ENCODE results near the gene STK11.

The STK11 gene

GRCh38 chr19:1272423-1273262, 67.1 kb downstream of the STK11 start:
- no peak for TF ChIP-seq CTCF (IDR thresholded peaks at IDR 0.05)

DNA sequence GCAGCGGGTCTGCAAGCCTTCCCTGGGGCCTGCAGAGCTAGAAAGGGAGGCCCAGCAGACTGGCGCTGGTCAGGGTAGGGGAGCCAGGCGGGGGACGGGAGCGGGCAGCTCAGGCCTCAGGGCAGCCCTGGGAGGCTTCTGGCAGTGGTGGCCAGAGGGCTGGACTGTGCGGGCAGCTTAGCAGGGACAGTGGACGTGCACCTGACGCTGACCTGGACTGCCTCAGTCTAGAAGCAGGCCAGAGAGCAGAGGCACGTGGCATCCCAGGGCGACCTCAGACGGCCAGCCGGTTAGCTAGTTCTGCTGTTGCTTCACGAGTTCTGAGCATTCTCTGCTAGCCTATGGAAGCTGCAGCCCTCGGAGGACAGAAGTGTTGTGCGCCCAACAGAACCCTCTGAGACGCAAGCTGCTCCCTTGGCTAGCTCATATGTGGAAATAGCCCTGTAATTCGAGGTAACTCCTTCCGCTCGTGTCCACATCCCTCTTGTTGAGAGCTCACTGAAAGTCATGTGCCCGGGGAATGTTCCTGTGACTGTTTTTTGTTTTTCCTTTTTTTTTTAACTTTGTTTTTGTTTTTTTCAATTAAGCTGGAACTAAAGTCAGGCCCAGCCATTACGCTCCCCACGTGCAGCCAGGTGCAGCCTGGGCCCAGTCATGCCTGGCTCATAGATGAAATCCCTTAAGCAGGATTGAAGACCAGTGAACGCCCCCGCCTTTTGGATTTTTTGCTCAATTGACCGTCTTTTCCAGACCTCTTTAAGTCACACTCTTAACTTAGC, 67.9 kb downstream of the STK11 start:
- TF ChIP-seq CTCF (IDR thresholded peaks at IDR 0.05): no peak

GRCh38 chr19:1274081-1274851, 68.7 kb downstream of the STK11 start:
- no peak for TF ChIP-seq CTCF (IDR thresholded peaks at IDR 0.05)

- no peak for TF ChIP-seq CTCF (IDR thresholded peaks at IDR 0.05)
These were observed 69.3 kb downstream of the STK11 start for GRCh38 chr19:1274852-1275259.

- TF ChIP-seq CTCF (IDR thresholded peaks at IDR 0.05): no peak
These were observed 69.8 kb downstream of the STK11 start, which contains the start of gene FAM174C for GRCh38 chr19:1275260-1275975. Gene FAM174C (plus strand): TSS chr19:1275530. CDS start chr19:1275550, 20 bp downstream.

- no peak for TF ChIP-seq CTCF (IDR thresholded peaks at IDR 0.05)
These were observed 70.5 kb downstream of the STK11 start for GRCh38 chr19:1275976-1276627.

Data from LNCAP (cell line).